Epithelial cell of proximal tubule (primary cell): ENCODE measurements around the gene PAAF1. TPM values are rescaled to one million over a fixed set of nuclear protein-coding genes. Genes with fewer than 3 reads are reported as not detected.

Experiments used
- DNase-seq: peaks from one replicate; pipeline ENCODE4 v3.0.0-alpha.2; 2011; ENCODE audit warnings: low read depth
- H3K4me3 ChIP-seq: 2 replicates; pipeline ENCODE4 v1.5.1; 2011; ENCODE audit warnings: low read depth, mild to moderate bottlenecking, low read length
- total RNA-seq: library from RNA; depleted of rRNA; stranded (reverse); fragments of >200 nt; gene quantifications from 2 replicates; pipeline ENCODE4 v1.2.3, GENCODE V29; 2015
- TF ChIP-seq, protein P1 (sequence below): conservative IDR thresholded peaks from 2 replicates; pipeline ENCODE4 v1.5.1; 2012; ENCODE audit warnings: low read depth, mild to moderate bottlenecking, low read length

PAAF1 gene
- total RNA-seq, 1 donor from 2014 or later: 6.0 TPM

DNA sequence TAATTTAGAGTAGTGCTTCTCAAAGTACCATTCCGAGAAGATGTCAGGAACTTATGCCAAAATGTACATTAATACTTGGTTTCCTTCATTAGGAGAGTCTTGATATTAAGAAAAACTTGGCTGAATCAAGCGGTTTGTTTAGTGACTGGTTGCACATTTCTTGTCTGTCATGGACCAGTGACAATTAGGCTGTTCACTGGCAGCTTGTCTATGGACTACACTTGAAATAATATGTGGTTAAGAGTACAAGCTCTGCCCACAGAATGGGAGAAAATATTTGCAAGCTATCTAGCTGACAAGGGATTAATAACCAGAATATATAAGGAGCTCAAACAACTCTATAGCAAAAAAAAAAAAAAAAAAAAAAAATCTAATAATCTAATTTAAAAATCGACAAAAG is 24.8 kb upstream of the PAAF1 start:
- no peak for DNase-seq
- H3K4me3 ChIP-seq: no peak overlapping the region
- TF ChIP-seq, protein P1, sequence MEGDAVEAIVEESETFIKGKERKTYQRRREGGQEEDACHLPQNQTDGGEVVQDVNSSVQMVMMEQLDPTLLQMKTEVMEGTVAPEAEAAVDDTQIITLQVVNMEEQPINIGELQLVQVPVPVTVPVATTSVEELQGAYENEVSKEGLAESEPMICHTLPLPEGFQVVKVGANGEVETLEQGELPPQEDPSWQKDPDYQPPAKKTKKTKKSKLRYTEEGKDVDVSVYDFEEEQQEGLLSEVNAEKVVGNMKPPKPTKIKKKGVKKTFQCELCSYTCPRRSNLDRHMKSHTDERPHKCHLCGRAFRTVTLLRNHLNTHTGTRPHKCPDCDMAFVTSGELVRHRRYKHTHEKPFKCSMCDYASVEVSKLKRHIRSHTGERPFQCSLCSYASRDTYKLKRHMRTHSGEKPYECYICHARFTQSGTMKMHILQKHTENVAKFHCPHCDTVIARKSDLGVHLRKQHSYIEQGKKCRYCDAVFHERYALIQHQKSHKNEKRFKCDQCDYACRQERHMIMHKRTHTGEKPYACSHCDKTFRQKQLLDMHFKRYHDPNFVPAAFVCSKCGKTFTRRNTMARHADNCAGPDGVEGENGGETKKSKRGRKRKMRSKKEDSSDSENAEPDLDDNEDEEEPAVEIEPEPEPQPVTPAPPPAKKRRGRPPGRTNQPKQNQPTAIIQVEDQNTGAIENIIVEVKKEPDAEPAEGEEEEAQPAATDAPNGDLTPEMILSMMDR: no peak

DNA sequence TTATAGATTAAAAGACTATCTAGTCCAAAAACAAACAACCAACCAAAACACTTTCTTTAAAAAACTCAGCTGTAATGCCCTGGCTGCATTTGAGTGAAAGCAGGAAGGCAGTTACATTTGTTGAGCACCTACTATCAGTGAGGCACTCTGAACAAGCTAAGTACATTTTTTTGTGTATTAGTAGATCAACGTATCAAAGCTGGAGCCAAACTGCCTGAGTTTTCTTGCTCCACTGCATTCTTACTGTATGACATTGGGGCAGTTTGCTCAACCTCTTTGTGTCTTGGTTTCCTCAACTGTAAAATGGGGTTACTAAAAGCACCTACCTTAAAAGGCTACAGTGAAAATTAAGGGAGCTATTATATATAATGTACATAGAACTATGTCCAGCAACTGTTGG is 22.1 kb upstream of the PAAF1 start:
- no peak for DNase-seq
- TF ChIP-seq, protein P1: no peak
- H3K4me3 ChIP-seq: no peak overlapping the region

DNA sequence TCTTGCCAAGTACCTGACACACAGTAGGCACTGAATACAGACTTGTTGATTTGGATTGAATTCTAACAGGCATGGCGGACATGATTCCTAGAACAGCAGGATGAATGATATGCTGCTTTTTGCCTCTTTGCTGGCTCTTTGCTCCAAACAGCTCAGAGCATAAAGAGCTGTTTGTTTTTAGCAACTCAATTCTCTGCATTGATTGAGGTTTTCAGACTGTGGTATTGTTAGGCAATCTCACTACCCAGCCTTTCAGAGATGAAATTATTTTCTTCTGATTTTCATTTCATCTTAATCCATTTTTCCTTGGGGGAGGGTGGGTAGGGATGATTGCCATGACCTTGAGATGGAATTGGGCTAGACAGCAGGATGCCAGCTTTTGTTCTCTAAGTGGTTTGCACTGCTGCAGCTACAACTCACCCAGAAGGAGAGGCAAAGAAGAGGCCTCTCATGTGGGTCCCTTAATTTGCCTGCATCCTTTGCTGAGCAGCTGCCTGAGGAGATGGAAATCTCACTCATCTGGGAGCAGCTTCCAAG is 20.7 kb upstream of the PAAF1 start:
- no peak overlapping the region for H3K4me3 ChIP-seq
- no peak for DNase-seq
- TF ChIP-seq, protein P1: no peak

DNA sequence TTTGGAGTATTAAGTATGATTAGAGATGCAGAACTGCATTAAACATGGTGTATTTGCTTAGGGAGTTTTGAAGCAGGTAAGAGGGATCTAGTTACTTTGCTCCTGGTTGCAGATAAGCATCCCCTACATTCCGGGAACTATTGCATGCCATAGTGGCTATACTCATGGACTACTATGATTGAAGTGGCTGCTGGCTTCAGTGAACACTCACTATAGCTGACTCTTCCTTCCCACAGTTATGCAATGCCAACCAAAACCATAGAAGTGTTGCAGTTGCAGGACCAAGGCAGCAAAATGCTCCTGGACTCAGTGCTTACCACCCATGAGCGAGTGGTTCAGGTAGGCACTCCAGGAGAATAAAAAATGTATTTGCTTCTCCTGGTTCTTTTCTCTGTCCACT is 17.1 kb upstream of the PAAF1 start:
- DNase-seq: no peak
- TF ChIP-seq, protein P1: no peak
- no peak overlapping the region for H3K4me3 ChIP-seq

DNA sequence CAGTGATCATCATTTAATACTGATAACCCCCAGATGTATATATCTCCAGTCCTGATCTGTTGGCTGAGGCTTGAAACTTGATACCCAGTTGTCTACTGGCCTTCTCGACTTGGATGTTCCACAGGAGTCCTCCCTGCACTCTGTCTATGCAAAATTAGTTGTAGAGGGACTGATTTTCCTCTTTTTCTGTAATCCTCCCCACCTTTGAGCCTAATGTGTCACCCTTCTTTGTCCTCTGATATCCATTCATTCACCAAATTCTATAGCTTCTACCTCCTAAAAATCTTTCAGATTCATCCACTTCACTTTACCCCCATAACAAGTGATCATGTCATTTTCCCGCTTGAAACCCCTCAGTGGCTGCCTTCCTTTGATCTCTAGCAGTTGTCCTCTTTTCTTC is 16.6 kb upstream of the PAAF1 start:
- H3K4me3 ChIP-seq: no peak overlapping the region
- no peak for DNase-seq
- TF ChIP-seq, protein P1: no peak

DNA sequence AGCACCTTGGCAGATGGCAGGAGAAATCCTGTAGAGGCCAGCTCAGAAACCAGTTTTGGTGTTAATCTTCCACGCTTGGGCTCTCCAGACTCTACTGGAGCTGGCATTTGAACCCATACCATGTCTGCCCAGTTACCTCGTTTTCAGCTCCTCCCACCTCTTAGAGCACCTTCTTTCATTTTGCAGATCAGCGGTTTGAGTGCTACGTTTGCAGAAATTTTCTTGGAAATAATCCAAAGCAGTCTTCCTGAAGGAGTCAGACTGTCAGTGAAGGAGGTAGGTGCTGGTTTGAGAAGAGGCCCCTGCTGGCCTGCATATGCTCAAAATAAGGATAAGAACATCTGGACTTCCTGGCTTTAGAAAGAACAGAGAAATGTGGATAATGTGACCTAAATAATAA is 13.8 kb upstream of the PAAF1 start:
- no peak overlapping the region for H3K4me3 ChIP-seq
- DNase-seq: no peak
- TF ChIP-seq, protein P1: no peak

DNA sequence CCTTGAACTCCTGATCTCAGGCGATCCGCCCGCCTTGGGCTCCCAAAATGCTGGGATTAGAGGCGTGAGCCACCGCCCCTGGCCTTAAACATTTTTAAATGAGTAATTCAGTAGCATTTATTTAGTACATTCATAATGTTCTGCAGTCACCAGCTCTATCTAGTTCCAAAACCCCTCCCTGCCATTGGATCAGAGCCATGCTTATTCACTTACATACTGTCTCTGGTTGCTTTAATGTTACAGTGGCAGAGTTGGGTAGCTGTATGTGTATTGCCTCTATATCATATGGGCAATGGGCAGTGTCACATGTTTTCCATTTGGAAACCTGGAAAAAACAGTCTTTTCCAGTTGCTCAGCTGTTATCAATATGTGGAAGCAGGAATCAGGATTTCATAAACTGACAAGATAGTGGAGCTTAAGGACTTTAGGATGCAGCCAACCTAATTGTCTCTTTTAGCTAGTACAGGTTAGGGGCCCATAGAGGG is 10.7 kb upstream of the PAAF1 start:
- TF ChIP-seq, protein P1: no peak
- DNase-seq: no peak
- no peak overlapping the region for H3K4me3 ChIP-seq
